Measurements from ENCODE around the gene TMSB10.

GRCh38 chr2:84912984-84913383, 7.5 kb downstream of the TMSB10 start:
- no peak for TF ChIP-seq CTCF (conservative IDR thresholded peaks at IDR 0.05 in 1 of 2, IDR thresholded peaks at IDR 0.05 in 1 of 2; ENCODE audit: extremely low read depth in 1 of 2, insufficient read depth in 1 of 2, low read depth in 1 of 2, low read length in 2 of 2)
- no peak for TF ChIP-seq EZH2 (IDR thresholded peaks at IDR 0.05; ENCODE audit: borderline replicate concordance, low read length)
